Measurements from ENCODE around the gene PLEKHF1. TPM values are rescaled to one million over a fixed set of nuclear protein-coding genes. Genes with fewer than 3 reads are reported as not detected.

PLEKHF1 gene
- total and polyA plus RNA-seq, 2 of the 13 experiments (the other 11 are each of a cell fraction or from before 2014, with no cell fraction given): 2.9 to 3.8 TPM

GRCh38 chr19:29715701-29716581 lies 50.7 kb downstream of the PLEKHF1 start (continued):
- 0 out of 2 replicates have a peak, but pooled peaks have one; percentile 10 for TF ChIP-seq NR2C2 (CRISPR knock-in tag; IDR thresholded peaks at IDR 0.05; ENCODE audit: borderline replicate concordance)
- TF ChIP-seq NR2F6 (IDR thresholded peaks at IDR 0.05): no peak
- TF ChIP-seq NR2F6 (CRISPR knock-in tag; IDR thresholded peaks at IDR 0.05): 0 out of 2 replicates have a peak, but pooled peaks have one; percentile 11
- peak; percentile 39; the same call in 1 of the 2 replicates for TF ChIP-seq SIN3A (IDR thresholded peaks at IDR 0.05; ENCODE audit: borderline replicate concordance, low read depth, low read length)
- peak; percentile 76; the same call in 1 of the 2 replicates for TF ChIP-seq ZMYM2 (CRISPR knock-in tag; IDR thresholded peaks at IDR 0.05)
- TF ChIP-seq ZNF558 (CRISPR knock-in tag; IDR thresholded peaks at IDR 0.05; ENCODE audit: borderline replicate concordance): peak; percentile 34; the same call in 1 of the 2 replicates
- TF ChIP-seq BRD4 (CRISPR knock-in tag; IDR thresholded peaks at IDR 0.05): no peak; the same call in 1 of the 2 replicates
- peak; percentile 15 for TF ChIP-seq RBM39 (IDR thresholded peaks at IDR 0.05; ENCODE audit: low read depth, low read length, poor library complexity, severe bottlenecking)
- TF ChIP-seq ZMYM3 (CRISPR knock-in tag; IDR thresholded peaks at IDR 0.05): 0 out of 2 replicates have a peak, but pooled peaks have one; percentile 11
- no peak for TF ChIP-seq SP140L (CRISPR knock-in tag; IDR thresholded peaks at IDR 0.05; ENCODE audit: borderline replicate concordance)
- peak; percentile 31; the same call in 1 of the 2 replicates for TF ChIP-seq ZNF335 (CRISPR knock-in tag; IDR thresholded peaks at IDR 0.05)
- peak; percentile 44 for TF ChIP-seq FOSL2 (CRISPR knock-in tag; IDR thresholded peaks at IDR 0.05)
- TF ChIP-seq REST (IDR thresholded peaks at IDR 0.05; ENCODE audit: borderline replicate concordance in 1 of 2, low read depth in 1 of 2, low read length in 2 of 2): no peak
